Right ventricle myocardium superior (tissue), 1 donor: ENCODE data around the gene POLR3A. TPM values are rescaled to one million over a fixed set of nuclear protein-coding genes. Genes with fewer than 3 reads are reported as not detected.

ENCODE experiments used
- ATAC-seq: fragments of 200-7000 bp; cut with Tn5 transposase; one replicate; pipeline ENCODE4 v1.9.1; 2020; ENCODE audit warnings: mild to moderate bottlenecking; ENCODE audit not compliant: poor library complexity
- DNase-seq: peaks from one replicate; pipeline ENCODE4 v3.0.0-alpha.2; 2020
- intact Hi-C: fragments of 100-400 bp; cut with DNase I; formaldehyde crosslinking; loops from one replicate; pipeline ENCODE4 v1.11.2; 2022
- total RNA-seq: library from RNA; stranded (reverse); fragmentation: NEBNext Ultra II Directional; extraction: Animal tissue kit (Norgen Biotek cat#: 25700); gene quantifications from one replicate; pipeline ENCODE4 v1.2.1, GENCODE V29; 2021
- donor health status: DM: no; HTN: yes; CAD: no; lungs with severe emphysema.

The POLR3A gene
- total RNA-seq, 1 donor from 2014 or later: 7.3 TPM

DNA sequence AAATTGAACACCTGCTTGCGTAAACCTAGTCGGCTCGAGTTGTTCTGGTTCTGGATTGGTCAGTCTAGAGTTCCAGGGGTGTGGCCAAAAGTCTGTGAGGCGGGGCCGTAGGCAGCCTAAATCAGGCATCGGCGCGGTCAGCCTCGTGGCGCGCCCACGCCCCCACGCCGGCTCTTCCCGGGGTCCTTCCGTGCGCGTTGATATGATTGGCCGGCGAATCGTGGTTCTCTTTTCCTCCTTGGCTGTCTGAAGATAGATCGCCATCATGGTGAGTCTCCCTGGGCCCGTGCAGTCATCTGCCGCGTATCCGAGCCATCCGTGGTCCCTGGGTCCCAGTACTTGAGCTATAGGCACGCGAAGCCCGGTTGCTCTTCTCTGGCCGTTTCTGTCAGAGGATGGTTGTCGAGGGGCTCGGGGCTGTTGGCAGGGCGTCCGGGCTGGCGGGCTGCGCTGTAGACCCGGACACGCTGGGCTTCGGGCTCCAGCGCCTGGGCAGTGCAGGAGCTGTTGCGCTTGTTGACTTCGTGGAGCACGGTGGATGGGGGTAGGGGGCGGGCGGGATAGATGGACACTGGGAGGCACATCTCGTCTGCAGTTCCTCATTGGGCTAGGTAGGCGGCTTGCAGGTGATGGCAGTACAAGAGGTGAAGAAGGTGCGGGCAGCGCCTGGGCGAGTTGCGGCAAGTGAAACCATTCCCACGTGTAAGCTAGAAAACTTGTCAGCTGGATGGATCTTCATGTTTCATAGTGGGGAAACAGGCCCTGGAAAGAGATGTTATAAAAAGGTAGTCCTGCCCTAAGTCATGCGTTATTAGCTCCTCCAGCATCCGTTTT is 4.5 kb upstream of the POLR3A start, which contains the start of gene RPS24:
RPS24 (plus strand) TSS at position 227 of the 834 bp plus-strand sequence; CDS start at position 266, 39 bp downstream.
- intact Hi-C loops: no loop called here
- DNase-seq (peak; percentile 97), ATAC-seq (peak; percentile 95)

DNA sequence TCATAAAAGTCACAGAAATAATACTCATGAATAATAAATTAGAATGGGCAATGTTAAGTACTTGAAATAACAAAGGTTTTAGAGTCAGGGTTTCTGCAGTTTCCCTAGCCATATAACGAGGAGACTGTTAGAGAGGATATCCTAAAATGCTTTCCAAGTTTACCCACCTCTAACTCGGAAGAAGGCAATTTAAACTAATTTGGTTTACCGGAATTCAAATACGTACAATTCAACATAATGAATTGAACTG is 4.0 kb upstream of the POLR3A start:
- intact Hi-C loops: no loop called here
- DNase-seq: no peak

DNA sequence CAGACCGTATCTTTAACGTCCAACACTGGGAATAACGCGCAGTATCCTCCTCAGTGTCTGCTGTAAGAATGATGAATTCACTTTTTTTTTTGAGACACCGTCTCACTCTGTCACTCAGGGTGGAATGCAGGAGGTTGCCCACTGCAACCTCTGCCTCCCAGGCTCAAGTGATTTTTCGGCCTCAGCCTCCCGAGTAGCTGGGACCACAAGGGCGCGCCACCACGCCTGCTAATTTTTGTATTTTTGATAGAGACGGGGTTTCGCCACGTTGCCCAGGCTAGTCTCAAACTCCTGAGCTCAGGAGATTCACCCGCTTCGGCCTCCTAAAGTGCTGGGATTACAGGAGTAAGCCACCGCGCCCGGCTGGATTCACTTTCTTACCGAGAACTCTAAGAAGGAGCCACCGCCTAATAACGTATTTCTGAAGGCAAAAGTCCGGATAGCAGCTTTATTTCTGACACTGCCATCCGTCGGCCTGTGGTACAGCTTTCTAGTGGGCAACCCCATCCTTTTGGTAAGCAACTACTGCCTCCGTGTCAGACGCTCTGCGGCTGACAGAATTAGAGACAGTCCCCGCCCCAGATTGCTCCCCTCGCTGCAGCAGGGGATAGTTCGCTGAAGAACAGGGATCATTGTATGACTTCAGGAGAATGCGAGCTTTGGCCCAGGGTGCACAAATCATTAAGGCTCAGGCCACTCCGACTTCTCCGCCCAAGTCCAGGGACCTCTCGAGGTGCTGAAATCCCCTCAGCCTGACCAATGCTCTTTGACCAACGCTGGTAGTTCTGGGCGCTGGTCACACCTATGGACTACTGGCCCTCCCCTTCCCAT is 662 bp downstream of the POLR3A start:
- ATAC-seq: no peak
- no peak for DNase-seq
- intact Hi-C loops: no loop called here

More for the DNA sequence above, 4.0 kb upstream of the POLR3A start:
- no peak for ATAC-seq

DNA sequence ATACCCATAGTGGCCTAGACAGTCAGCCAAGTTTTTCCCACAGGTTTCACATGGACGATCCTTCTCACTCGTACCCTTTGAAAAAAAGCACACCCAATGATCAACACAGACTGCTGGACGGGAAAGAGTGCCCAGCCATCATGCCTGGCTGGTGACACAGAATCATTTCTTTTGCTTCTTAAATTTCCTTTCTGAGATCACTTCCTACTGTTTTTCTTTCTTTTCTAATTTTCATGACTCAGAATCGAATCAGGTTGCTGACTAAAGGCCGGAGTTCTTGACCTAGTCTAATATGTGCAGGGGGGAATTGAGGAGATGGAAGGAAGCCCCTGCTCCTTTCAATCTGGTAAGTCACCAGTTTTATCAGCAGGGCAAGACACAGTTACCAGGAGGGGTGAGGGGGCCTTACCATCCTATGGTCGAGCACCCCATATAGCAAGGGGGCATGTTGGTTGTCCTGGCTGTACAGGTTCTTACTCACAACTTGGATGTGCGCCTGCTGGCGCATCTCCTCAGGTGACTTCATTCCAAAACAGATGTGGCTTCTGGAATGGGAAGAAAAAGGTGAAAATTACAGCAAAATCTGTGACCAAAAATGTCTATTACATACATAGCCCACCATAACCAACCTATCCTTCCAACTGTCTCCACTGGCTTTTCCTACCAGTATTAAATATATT is 3.5 kb downstream of the POLR3A start:
- no peak for ATAC-seq
- DNase-seq: no peak
- intact Hi-C loops: no loop called here

DNA sequence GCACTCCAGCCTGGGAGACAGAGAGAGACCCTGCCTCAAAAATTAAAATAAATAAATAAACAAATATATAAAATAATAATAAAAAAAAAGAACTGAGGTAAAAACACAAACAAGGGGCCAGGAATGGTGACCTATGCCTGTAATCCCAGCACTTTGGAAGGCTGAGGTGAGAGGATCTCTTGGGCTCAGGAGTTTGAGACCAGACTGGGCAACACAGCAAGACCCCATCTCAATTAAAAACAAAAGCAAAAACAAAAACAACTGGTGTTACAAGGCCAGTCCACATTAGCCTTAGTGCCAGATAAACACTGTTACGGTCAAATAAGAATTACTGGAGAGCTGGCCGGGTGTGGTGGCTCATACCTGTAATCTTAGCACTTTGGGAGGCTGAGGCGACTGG is 5.6 kb downstream of the POLR3A start:
- intact Hi-C loops: no loop called here
- ATAC-seq (no peak), DNase-seq (no peak)

DNA sequence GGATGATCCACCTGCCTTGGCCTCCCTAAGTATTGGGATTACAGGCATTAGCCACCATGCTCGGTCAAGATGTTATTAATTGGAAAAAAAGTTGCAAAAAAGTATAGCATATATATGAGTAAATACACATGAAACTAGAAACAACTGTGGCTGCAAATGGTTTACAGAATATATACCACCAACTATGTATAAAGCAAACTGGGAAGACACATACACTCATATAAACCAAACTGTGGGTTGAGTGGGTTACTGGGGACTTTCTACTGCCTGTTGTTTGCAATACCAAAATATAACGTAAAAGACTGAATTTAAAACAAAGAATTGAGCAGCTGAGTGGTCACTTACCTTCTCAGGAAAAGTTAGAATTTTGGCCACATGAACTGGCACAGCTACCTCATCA is 8.1 kb downstream of the POLR3A start:
- ATAC-seq (no peak), DNase-seq (no peak)
- intact Hi-C loops: no loop called here

DNA sequence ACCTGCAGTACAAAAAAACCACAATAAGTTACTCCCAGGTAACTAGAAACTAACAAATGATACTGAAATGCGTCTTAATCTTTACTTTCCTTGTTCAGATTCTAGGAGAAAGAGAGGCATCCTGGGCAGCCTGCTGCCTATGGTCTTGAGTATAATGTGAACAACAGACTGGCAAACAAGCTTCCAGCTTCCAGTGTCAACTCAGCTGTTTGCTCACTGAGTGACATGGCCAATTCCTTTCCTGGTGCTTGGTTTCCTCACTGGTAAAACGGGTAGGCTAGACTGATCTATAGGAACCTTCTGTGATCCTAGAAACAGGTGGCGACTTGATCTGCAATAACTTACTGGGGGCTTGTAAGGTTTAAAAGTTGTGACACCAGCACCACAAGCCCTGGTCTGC is 10.1 kb downstream of the POLR3A start:
- ATAC-seq (no peak), DNase-seq (no peak)
- intact Hi-C loops: no loop called here

DNA sequence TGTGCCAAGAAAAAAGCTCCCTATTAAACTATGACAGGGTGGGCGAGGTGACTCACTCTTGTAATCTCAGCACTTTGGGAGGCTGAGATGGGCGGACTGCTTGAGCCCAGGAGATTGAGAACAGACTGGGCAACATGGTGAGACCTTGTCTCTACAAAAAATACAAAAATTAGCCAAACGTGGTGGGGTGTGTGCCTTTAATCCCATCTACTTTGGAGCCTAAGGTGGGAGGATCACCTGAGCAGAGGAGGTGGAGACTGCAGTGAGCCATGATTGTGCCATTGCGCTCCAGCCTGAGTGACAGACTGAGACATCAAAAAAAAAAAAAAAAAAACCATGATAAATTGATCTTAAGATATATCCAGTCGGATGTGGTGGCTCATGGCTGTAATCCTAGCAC is 11.5 kb downstream of the POLR3A start:
- intact Hi-C loops: no loop called here
- no peak for ATAC-seq
- DNase-seq: no peak

DNA sequence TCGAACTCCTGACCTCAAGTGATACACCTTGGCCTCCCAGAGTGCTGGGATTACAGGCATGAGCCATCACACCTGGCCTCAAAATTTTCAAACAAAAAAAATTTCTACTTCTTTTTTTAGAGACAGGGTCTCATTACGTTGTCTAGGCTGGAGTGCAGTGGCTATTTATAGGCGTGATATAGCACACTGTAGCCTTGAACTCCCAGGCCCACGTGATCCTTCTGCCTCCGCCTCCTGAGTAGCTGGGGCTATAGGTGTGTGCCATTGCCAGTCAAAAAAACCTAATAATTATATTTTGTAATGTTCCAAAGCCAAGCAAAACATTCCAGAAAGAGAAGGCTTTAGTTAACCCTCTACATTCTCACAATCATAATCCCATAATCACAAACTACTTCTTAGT is 13.8 kb downstream of the POLR3A start:
- ATAC-seq (peak; percentile 87), DNase-seq (no peak)
- intact Hi-C loops: no loop called here

DNA sequence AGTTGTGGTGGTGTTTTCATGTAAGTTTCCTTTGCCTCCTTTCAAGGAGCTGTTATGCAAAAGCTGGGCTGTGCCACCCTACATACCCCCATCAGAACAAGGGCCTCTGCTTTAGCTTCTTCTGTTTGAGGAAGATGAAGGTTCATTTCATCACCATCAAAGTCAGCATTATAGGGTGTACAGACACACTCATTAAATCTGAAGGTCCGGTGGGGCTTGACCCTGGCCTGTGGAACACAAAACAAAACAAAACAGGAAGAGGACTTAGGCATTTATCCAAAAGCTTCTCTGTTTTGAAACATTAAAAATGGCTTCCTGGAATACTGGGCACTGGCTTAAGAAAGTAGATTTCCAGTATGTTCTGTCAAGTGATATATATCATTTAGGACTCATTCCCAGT is 15.8 kb downstream of the POLR3A start:
- DNase-seq (no peak), ATAC-seq (no peak)
- intact Hi-C loops: no loop called here

DNA sequence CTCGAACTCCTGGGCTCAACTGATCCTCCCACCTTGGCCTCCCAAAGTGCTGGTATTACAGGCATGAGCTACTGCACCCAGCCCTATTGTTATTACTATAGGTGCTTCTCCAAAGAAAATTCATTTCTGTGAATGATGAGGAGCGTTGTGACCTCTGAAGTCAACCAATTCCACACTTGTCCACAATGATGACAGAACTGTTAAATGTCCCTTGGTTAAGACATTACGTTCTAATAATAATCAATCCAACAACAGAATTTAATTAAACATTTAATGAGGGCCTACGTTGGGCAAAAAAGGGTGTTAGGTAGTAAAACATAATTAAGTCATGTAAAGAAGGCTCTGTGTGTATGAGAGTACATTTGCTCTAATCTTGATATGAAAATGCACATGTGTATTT is 18.2 kb downstream of the POLR3A start:
- intact Hi-C loops: no loop called here
- ATAC-seq: no peak
- no peak for DNase-seq

DNA sequence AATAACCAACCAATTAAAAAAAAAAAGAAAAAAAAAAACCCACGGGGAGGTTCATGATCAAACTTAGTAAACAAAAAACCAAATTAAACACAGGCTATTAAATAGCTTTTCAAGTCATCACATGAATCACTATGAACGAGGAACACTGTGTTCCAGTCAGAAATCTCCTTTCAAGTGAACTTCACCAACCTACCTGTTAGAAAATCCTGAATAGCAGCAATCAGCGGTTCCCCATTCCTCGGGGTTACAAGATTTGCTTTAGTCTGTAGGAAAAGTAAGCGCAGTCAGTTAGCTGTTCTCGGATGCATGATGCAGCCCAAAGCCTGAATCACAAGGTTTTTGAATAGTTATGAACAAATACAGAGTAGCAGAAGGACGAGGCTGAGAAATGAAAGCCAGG is 19.0 kb downstream of the POLR3A start:
- intact Hi-C loops: no loop called here
- no peak for DNase-seq
- no peak for ATAC-seq

DNA sequence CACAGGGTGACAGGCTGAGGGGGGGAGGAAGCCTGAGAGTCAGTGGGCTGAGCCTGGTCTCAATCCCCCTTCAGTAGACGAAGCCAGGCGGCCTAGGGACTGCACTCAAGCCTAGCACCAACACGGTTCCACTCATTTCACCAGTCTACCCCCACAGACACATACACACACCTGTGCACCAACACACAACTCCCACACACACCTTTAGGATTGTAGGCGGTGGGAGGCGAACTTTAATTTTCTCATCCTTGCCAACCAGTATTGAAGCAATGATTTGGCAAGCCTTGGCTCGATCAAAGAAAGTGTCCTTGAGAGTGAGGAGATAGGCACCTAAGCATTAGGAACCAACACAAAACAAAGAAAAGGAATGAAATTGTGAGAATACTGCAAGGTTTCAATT is 19.7 kb downstream of the POLR3A start:
- ATAC-seq (no peak), DNase-seq (no peak)
- intact Hi-C loops: no loop called here

DNA sequence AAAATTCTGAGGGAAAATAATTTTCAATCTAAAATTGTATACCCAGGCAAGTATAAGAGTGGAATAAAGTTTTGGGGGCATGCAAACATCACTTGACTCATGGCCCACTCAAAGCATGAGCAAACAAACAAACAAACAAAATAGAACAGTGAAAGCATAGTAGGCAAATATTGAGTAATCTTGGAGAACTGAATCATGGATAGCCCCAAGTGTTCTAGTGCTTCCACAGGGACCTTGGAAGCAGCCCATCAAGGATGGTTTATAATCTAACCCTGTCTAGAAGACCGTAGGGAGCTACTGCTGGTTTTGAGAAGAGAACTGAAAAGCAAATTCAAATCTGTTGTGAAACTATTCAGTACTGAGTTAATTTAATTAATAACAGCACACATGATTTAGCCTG is 22.1 kb downstream of the POLR3A start:
- ATAC-seq (no peak), DNase-seq (no peak)
- intact Hi-C loops: no loop called here

DNA sequence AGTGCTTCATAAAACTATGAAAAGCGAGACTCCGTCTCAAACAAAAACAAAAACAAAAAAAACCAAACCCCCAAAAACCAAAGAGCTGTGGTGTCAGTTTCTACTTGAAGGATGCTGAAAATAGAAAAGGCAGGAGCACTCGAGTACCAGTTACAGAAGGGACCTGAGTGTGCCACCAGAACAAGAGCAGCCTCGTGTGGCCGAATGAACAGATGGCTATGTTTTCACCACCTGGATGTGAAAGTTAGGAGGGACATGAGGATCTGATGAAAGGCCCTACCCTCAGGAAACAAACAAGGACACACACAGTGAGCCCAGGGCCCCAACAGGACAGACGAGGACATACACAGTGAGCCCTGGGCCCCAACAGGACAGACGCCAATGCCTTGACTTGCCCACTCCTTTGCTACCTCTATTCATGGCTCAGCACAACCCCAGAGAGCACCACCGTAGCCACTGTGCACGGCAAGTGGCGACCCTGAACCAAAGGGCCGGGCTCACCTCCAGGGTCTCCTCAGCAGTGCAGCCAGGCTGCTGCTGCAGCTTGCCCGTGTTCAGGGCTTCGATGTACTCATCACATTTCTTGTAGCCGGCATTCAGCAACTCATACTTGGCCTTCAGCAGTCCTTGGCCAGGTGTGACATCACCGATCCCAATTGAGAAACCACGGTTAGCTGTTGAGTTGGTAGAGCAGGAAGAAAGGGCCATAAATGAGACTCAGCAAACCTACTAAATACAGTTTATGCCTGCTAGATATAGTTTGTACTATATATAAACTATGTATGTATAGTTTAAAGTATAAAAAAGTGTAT is 24.9 kb downstream of the POLR3A start:
- DNase-seq (no peak), ATAC-seq (peak; percentile 60)
- intact Hi-C loops: loop anchor here (5.0 kb wide), 1 partner anchor 157 kb away; no protein-coding TSS in a partner anchor

DNA sequence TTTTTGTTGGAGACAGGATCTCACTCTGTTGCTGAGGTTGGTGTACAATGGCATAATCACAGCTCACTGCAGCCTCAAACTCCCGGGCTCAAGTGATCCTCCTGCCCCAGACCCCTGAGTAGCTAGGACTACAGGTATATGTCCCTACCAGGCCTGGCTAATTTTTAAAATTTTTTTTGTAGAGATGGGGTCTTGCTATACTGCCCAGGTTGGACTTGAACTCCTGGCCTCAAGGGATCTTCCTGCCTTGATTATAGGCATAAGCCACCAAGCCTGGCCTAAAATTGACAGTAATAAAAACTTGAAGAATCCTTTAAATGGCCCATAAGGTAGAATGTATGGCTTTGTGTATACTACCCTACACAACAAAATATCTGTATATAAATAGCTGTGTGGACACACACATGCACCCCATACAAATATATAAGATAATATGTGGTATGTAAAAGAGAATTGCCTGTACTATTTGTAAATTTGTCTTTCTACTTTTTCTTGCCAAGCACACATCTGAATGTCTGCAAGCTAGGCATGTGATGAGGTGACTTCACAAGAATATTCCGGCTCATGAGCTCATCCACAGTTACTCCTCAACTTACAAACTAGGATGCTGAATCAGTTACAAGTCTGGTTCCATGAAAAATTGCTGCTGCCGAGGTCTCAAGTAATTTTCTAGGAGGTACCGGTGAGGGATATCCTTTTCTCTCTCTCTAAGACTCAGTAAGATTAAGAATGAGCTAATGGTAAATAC is 26.6 kb downstream of the POLR3A start:
- DNase-seq: no peak
- no peak for ATAC-seq
- intact Hi-C loops: loop anchor here (5.0 kb wide), 1 partner anchor 155 kb away; no protein-coding TSS in a partner anchor

DNA sequence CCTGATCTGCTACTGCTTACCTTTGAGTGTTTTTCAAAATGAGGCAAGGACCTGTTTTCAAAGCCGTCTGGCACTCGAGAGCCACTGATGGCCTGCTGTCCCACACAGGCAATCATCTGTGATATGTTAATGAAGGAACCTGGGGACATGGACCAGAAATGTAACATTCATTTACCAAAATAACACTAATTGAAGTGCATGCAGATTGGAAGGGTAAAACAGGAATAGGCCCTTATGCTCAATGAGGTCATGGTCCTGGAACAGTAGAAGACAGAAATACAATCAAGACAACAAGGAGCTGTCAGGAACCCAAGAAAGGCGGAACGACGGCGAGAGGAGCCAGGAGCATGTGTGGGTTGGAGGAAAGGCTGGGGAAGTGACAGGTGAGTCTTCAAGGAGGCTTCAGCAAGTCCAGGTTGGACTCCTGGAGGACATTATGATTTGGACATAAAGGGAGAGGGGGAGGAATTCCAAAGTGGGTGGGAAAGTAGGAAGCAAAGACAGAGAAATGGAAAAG is 28.3 kb downstream of the POLR3A start:
- no peak for ATAC-seq
- intact Hi-C loops: loop anchor here (5.0 kb wide), 1 partner anchor 154 kb away; no protein-coding TSS in a partner anchor
- DNase-seq: no peak

DNA sequence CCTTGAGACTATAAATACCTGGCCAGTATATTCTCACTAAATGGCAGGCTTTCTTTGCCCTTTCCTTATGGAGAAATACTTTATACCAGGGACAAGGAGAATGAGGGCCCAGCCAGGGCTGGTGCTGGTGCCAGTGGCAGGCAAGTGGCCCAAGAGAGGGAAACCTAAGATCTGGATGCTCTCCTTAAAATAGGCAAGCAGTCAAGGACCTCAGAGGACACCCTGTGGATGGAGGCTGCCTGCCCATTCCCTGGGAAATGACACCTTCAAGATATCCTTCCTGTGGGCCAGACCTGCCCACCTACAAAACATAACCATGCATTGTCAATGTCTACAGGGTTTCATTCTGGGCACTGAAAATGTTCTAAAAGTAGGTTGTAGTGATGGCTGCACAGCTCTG is 29.1 kb downstream of the POLR3A start:
- ATAC-seq (no peak), DNase-seq (no peak)
- intact Hi-C loops: loop anchor here (5.0 kb wide), 1 partner anchor 153 kb away; no protein-coding TSS in a partner anchor
